ENCODE results near the gene TUBB8B.
"Not testable (repeated sequence)": the region's sequence is repeated elsewhere in the genome, so short reads cannot be mapped to it uniquely, and the experiment has no call there.

TUBB8B gene

DNA sequence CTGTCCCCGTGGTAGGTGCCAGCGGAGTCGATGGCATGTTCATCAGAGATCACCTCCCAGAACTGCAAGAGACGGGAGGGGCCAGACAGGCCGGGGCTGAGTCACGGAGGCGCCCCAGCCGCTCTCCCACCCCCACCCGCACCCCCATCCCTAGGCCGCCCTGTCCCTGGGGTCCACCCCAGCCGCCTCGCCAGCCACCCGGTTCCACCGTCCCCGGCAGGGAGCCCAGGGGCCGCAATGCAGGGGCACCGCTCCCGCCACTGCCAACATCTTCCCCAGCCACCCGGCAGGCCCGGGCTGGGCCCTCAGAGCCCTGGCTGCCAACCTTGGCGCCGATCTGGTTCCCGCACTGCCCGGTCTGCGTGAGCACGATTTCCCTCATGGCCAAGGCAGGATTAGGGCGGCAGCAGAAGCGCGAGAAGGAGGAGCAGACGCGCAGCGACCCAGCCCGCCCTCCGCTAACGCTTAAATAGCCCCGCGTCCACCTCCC is at the start of gene TUBB8B:
TUBB8B (minus strand) TSS at position 440 of the 490 bp plus-strand sequence; CDS start at position 382, 58 bp downstream.
- not testable (repeated sequence) for H3K4me3 ChIP-seq (ENCODE audit: low read depth, low read length); DNase-seq (ENCODE audit: low read depth)

GRCh38 chr18:97252-97914 is 48.0 kb upstream of the TUBB8B start:
- TF ChIP-seq, protein P1, sequence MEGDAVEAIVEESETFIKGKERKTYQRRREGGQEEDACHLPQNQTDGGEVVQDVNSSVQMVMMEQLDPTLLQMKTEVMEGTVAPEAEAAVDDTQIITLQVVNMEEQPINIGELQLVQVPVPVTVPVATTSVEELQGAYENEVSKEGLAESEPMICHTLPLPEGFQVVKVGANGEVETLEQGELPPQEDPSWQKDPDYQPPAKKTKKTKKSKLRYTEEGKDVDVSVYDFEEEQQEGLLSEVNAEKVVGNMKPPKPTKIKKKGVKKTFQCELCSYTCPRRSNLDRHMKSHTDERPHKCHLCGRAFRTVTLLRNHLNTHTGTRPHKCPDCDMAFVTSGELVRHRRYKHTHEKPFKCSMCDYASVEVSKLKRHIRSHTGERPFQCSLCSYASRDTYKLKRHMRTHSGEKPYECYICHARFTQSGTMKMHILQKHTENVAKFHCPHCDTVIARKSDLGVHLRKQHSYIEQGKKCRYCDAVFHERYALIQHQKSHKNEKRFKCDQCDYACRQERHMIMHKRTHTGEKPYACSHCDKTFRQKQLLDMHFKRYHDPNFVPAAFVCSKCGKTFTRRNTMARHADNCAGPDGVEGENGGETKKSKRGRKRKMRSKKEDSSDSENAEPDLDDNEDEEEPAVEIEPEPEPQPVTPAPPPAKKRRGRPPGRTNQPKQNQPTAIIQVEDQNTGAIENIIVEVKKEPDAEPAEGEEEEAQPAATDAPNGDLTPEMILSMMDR (IDR thresholded peaks at IDR 0.05; ENCODE audit: low read depth, low read length, missing control alignments): peak; percentile 59
- not testable (repeated sequence) for H3K4me3 ChIP-seq (ENCODE audit: low read depth, low read length); DNase-seq (ENCODE audit: low read depth)

DNA sequence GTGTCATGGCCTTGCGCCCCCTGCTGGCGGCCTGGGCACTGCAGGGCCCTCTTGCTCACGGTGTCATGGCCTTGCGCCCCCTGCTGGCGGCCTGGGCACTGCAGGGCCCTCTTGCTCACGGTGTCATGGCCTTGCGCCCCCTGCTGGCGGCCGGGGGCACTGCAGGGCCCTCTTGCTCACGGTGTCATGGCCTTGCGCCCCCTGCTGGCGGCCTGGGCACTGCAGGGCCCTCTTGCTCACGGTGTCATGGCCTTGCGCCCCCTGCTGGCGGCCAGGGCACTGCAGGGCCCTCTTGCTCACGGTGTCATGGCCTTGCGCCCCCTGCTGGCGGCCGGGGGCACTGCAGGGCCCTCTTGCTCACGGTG is 47.3 kb upstream of the TUBB8B start:
- not testable (repeated sequence) for DNase-seq (ENCODE audit: low read depth); H3K4me3 ChIP-seq (ENCODE audit: low read depth, low read length)

- DNase-seq (ENCODE audit: low read depth); H3K4me3 ChIP-seq (ENCODE audit: low read depth, low read length): not testable (repeated sequence)
These were observed 46.8 kb upstream of the TUBB8B start for GRCh38 chr18:96101-96766.

GRCh38 chr18:95580-95979 is 46.2 kb upstream of the TUBB8B start:
- not testable (repeated sequence) for DNase-seq (ENCODE audit: low read depth); H3K4me3 ChIP-seq (ENCODE audit: low read depth, low read length)

- H3K4me3 ChIP-seq (ENCODE audit: low read depth, low read length); DNase-seq (ENCODE audit: low read depth): not testable (repeated sequence)
These were observed 44.5 kb upstream of the TUBB8B start for GRCh38 chr18:93897-94408.

- not testable (repeated sequence) for DNase-seq (ENCODE audit: low read depth); H3K4me3 ChIP-seq (ENCODE audit: low read depth, low read length)
These were observed 42.1 kb upstream of the TUBB8B start for GRCh38 chr18:91561-91960.

- not testable (repeated sequence) for H3K4me3 ChIP-seq (ENCODE audit: low read depth, low read length); DNase-seq (ENCODE audit: low read depth)
These were observed 41.2 kb upstream of the TUBB8B start for GRCh38 chr18:90396-91193.

GRCh38 chr18:89124-89523 is 39.7 kb upstream of the TUBB8B start:
- DNase-seq (ENCODE audit: low read depth); H3K4me3 ChIP-seq (ENCODE audit: low read depth, low read length): not testable (repeated sequence)

DNA sequence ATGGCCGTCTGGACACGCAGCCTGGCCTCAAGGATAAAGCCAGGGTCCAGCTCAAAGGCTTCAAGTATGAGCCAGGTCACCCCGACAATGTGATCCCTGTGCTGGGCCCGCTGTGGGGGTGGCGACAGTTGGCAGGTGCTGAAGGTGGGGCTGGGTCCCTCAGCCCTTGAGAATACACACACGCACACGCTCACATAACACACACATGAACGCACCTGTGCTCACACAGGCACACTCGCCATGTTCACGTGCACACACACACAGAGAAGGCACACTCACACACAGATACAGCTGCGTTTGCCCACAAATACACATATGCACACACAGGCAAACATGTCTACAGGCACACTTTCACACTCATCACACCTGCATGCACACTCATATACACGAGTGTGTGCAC is 35.4 kb upstream of the TUBB8B start:
- DNase-seq (ENCODE audit: low read depth); H3K4me3 ChIP-seq (ENCODE audit: low read depth, low read length): not testable (repeated sequence)

- DNase-seq (ENCODE audit: low read depth); H3K4me3 ChIP-seq (ENCODE audit: low read depth, low read length): not testable (repeated sequence)
These were observed 33.3 kb upstream of the TUBB8B start for GRCh38 chr18:82626-83209.

- not testable (repeated sequence) for H3K4me3 ChIP-seq (ENCODE audit: low read depth, low read length); DNase-seq (ENCODE audit: low read depth)
These were observed 31.5 kb upstream of the TUBB8B start for GRCh38 chr18:80881-81280.

- DNase-seq (ENCODE audit: low read depth); H3K4me3 ChIP-seq (ENCODE audit: low read depth, low read length): not testable (repeated sequence)
These were observed 30.8 kb upstream of the TUBB8B start for GRCh38 chr18:80202-80601.

DNA sequence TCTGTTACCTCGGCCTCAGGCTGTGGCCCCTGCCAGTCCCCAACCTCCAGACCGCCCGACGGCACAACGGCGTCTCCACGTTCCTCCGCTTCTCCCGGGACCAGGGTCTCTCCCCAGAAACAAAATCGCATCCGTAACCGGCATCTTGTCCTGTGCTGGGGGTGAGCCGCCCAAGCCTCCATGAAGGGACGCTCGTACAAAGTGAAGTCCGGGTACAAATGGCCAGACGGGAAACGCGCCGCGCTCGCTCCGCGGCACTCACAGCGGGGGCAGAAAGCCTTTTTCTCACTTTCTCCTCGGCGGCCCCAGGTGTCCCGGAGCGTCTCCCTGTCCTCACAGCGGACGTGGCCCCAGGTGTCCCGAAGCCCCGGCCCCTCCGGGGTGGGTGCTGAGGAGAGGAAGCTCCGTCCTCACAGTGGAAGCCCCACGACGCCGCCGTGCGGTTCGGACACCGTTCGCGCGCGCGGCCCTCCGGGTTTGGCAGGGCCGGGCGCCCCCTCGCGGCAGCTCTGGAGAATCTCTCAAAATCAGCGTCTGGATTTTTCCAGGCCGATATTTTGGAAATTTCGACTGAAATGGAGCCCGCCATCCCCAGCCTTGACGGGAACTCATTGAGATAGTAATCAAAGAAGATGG is 26.2 kb upstream of the TUBB8B start:
- not testable (repeated sequence) for DNase-seq (ENCODE audit: low read depth); H3K4me3 ChIP-seq (ENCODE audit: low read depth, low read length)
